ENCODE data around the gene EDAR. TPM values are rescaled to one million over a fixed set of nuclear protein-coding genes. Genes with fewer than 3 reads are reported as not detected.

EDAR gene
- total and polyA plus RNA-seq, 5 donors from 2014 or later: 1.4 to 6.7 (median 3.2) TPM

DNA sequence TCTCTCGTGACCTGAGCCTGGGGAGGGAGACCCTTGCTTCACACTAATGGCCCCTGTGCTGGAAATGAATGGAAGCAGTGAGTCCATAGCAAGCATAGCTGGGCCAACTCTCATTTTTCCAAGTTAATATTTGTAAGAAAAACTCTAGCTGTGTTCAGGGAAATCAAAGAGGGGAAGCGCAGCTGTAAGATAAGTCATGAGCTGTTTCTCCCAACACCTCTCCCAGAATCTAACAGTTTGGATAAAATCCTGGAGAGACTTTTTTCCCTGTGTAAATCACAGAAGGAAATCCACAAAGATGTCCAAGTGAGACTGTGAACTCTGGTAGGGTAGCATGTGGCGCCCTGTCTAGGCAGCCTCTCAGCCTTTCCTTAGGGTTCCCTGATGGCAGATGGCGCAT, 27.2 kb downstream of the EDAR start:
- Mint-ChIP-seq H3K9me3 (no peaks in the 10 kb centered on the region), H3K27me3 (peaks cover 9% of the 10 kb centered on the region), H3K4me1 (peaks cover 10 to 96% (median 33%) of the 10 kb centered on the region in 4 donors), H3K4me3 (peak overlapping the region in 3 of 4 donors; percentile 11 to 56 (median 48)), H3K27ac (peak overlapping the region; percentile 59 to 71 (median 67)), H3K36me3 (peaks cover 6% of the 10 kb centered on the region)
- DNase-seq (no peak), ATAC-seq (ENCODE audit: low read depth in 2 of 2) (no peak)
- Histone ChIP-seq H3K4me1 (ENCODE audit: control insufficient read depth, insufficient read depth, low read length, poor library complexity, severe bottlenecking) (peaks cover 46% of the 10 kb centered on the region), H3K27ac (ENCODE audit: insufficient read depth, low read length, poor library complexity, severe bottlenecking) (no peak overlapping the region), H3K9me3 (ENCODE audit: control insufficient read depth in 2 of 2, low read length in 2 of 2) (no peaks in the 10 kb centered on the region), H3K4me3 (ENCODE audit: low read depth, low read length) (no peak overlapping the region), H3K36me3 (ENCODE audit: control insufficient read depth, insufficient read depth, low read length) (no peaks in the 10 kb centered on the region), H3K27me3 (ENCODE audit: control insufficient read depth, insufficient read depth, low read length) (no peaks in the 10 kb centered on the region)

DNA sequence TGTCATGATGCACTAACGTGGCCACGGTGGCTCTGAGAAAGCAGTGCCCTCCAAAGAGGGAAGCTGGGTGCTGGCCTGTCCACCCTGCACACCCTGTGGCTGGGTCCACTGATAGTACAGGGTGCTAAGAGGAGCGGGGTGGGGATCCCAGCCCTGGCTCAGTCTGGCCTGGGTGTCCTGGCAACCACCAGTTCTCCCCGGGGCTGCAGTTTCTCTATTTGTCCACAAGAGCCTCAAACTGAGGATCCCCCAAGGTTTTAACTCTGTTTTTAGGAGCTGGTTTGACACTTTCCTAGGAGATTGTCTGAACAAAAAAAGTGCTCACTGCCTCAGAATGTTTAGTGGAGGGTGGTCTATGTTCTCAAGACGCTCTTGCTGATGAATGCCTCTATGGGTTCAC, 29.0 kb downstream of the EDAR start:
- peaks cover 9% of the 10 kb centered on the region for H3K36me3 Mint-ChIP-seq
- DNase-seq (no peak), ATAC-seq (ENCODE audit: low read depth in 2 of 2) (no peak)
- Histone ChIP-seq H3K36me3 (ENCODE audit: control insufficient read depth, insufficient read depth, low read length) (no peaks in the 10 kb centered on the region), H3K27me3 (ENCODE audit: control insufficient read depth, insufficient read depth, low read length) (no peaks in the 10 kb centered on the region), H3K9me3 (ENCODE audit: control insufficient read depth in 2 of 2, low read length in 2 of 2) (no peaks in the 10 kb centered on the region), H3K27ac (ENCODE audit: insufficient read depth, low read length, poor library complexity, severe bottlenecking) (no peak overlapping the region), H3K4me3 (ENCODE audit: low read depth, low read length) (no peak overlapping the region), H3K4me1 (ENCODE audit: control insufficient read depth, insufficient read depth, low read length, poor library complexity, severe bottlenecking) (peaks cover 30% of the 10 kb centered on the region)
- H3K27me3 Mint-ChIP-seq: peaks cover 6% of the 10 kb centered on the region
- peaks cover 10 to 86% (median 20%) of the 10 kb centered on the region in 4 donors for H3K4me1 Mint-ChIP-seq
- H3K4me3 Mint-ChIP-seq: peak overlapping the region in 2 of 4 donors; percentile 29 to 34
- no peaks in the 10 kb centered on the region for H3K9me3 Mint-ChIP-seq
- peak overlapping the region; percentile 37 to 62 (median 61) for H3K27ac Mint-ChIP-seq

DNA sequence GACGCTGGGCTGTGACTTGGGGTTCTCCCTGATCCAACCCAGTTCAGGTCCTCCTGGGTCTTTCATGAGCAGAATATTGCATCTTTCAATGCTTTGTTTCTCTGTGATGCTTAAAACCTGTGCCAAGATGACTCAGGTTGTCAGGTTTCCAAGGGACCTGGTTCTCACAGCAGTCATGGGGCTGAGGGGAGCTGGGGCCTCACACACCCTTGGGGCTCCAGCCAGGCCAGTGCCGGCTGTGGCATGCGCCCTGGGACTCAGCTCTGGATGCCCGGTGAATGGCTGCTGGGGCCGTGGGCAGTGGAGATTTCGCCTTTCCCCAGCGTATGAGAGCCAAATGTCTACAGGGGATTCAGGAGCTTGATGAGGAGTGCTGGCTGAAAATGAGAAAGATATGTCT, 29.6 kb downstream of the EDAR start:
- H3K36me3 Mint-ChIP-seq: peaks cover 9% of the 10 kb centered on the region
- Histone ChIP-seq H3K27ac (ENCODE audit: insufficient read depth, low read length, poor library complexity, severe bottlenecking) (no peak overlapping the region), H3K9me3 (ENCODE audit: control insufficient read depth in 2 of 2, low read length in 2 of 2) (no peaks in the 10 kb centered on the region), H3K27me3 (ENCODE audit: control insufficient read depth, insufficient read depth, low read length) (no peaks in the 10 kb centered on the region), H3K36me3 (ENCODE audit: control insufficient read depth, insufficient read depth, low read length) (no peaks in the 10 kb centered on the region), H3K4me3 (ENCODE audit: low read depth, low read length) (no peak overlapping the region), H3K4me1 (ENCODE audit: control insufficient read depth, insufficient read depth, low read length, poor library complexity, severe bottlenecking) (peaks cover 25% of the 10 kb centered on the region)
- H3K27ac Mint-ChIP-seq: peak overlapping the region in 2 of 3 donors; percentile 62 to 86
- H3K4me1 Mint-ChIP-seq: peaks cover 10 to 80% (median 15%) of the 10 kb centered on the region in 4 donors
- H3K4me3 Mint-ChIP-seq: peak overlapping the region in 1 of 4 donors; percentile 81
- ATAC-seq (ENCODE audit: low read depth in 2 of 2): no peak
- peaks cover 6% of the 10 kb centered on the region for H3K27me3 Mint-ChIP-seq
- H3K9me3 Mint-ChIP-seq: peaks cover 0 to 1% (median 0%) of the 10 kb centered on the region in 7 donors
- no peak for DNase-seq

DNA sequence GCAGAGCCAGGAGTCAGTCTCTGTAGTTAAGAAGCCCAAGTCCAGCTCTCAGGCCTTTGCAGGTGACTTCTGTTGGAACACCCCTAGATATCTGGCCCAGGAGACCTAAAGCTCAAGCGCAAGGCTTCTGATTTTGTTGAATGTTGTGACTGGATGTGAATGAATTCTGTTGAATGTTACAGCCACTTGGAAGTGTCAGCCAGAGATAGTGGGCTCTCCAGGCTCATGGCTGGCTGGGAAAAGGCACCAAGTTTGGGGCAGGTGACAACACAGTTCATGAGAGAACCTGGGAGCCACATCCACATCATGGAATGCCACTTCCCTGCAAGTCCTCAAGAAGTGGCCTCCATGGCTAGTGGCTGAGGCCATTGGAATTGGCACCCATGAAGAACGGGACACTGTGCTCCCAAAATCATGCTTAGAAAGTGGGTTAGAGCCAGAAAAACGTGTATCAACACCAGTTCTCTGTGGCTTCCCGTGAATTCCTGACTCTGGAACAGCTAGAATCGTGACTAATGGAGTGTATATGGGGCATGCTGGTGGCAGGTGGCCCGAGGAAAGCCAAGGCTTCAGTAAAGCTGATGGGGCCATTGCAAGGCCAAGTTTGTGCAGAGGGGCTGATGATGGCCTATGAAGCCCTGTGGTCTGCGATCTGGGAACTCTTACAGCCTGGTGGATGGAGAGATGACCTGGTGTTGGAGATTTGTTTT, 30.2 kb downstream of the EDAR start:
- Histone ChIP-seq H3K9me3 (ENCODE audit: control insufficient read depth in 2 of 2, low read length in 2 of 2) (no peaks in the 10 kb centered on the region), H3K4me1 (ENCODE audit: control insufficient read depth, insufficient read depth, low read length, poor library complexity, severe bottlenecking) (peaks cover 21% of the 10 kb centered on the region), H3K4me3 (ENCODE audit: low read depth, low read length) (no peak overlapping the region), H3K27me3 (ENCODE audit: control insufficient read depth, insufficient read depth, low read length) (no peaks in the 10 kb centered on the region), H3K36me3 (ENCODE audit: control insufficient read depth, insufficient read depth, low read length) (no peaks in the 10 kb centered on the region), H3K27ac (ENCODE audit: insufficient read depth, low read length, poor library complexity, severe bottlenecking) (peak overlapping the region; percentile 28)
- peak overlapping the region; percentile 58 to 86 (median 78) for H3K4me3 Mint-ChIP-seq
- ATAC-seq (ENCODE audit: low read depth in 2 of 2) (no peak), DNase-seq (no peak)
- H3K27ac Mint-ChIP-seq: peak overlapping the region; percentile 90 to 99 (median 91)
- H3K9me3 Mint-ChIP-seq: peaks cover 0 to 3% (median 0%) of the 10 kb centered on the region in 7 donors
- H3K36me3 Mint-ChIP-seq: peaks cover 15% of the 10 kb centered on the region
- H3K27me3 Mint-ChIP-seq: peaks cover 6% of the 10 kb centered on the region
- H3K4me1 Mint-ChIP-seq: peaks cover 9 to 74% (median 15%) of the 10 kb centered on the region in 4 donors

DNA sequence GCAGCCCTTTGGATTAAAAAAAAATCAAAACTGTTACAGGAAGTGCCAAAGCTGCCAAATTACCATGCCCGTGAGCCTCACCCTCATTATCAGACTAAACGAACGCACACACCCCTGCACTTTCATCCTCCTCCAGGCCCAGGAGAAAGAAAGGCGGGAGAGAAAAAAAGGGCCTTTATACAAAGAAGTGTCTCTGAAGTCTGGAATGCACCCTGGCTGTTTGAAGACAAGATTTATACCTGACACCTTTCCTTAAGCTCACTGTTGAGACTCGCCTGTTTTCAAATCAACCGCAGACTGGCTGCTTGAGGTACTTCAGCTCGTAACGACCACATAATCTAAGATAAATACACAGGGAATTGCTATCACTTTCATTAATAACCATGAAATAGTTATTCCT, 31.0 kb downstream of the EDAR start:
- no peaks in the 10 kb centered on the region for H3K27me3 ChIP-seq (ENCODE audit: control insufficient read depth, insufficient read depth, low read length)
- Mint-ChIP-seq H3K27me3 (peaks cover 6% of the 10 kb centered on the region), H3K27ac (peak overlapping the region; percentile 90 to 99 (median 91)), H3K36me3 (peaks cover 10% of the 10 kb centered on the region), H3K9me3 (peaks cover 0 to 7% (median 2%) of the 10 kb centered on the region in 7 donors), H3K4me3 (peak overlapping the region; percentile 58 to 86 (median 78)), H3K4me1 (peaks cover 9 to 66% (median 13%) of the 10 kb centered on the region in 4 donors)
- no peak overlapping the region for H3K4me3 ChIP-seq (ENCODE audit: low read depth, low read length)
- H3K36me3 ChIP-seq (ENCODE audit: control insufficient read depth, insufficient read depth, low read length): no peaks in the 10 kb centered on the region
- ATAC-seq (ENCODE audit: low read depth in 2 of 2) (peak; percentile 40 to 67), DNase-seq (peak in 2 of 3 donors; percentile 36 to 37)
- peaks cover 19% of the 10 kb centered on the region for H3K4me1 ChIP-seq (ENCODE audit: control insufficient read depth, insufficient read depth, low read length, poor library complexity, severe bottlenecking)
- peaks cover 0 to under 1% of the 10 kb centered on the region in 2 experiments for H3K9me3 ChIP-seq (ENCODE audit: control insufficient read depth in 2 of 2, low read length in 2 of 2)
- peak overlapping the region; percentile 28 for H3K27ac ChIP-seq (ENCODE audit: insufficient read depth, low read length, poor library complexity, severe bottlenecking)

DNA sequence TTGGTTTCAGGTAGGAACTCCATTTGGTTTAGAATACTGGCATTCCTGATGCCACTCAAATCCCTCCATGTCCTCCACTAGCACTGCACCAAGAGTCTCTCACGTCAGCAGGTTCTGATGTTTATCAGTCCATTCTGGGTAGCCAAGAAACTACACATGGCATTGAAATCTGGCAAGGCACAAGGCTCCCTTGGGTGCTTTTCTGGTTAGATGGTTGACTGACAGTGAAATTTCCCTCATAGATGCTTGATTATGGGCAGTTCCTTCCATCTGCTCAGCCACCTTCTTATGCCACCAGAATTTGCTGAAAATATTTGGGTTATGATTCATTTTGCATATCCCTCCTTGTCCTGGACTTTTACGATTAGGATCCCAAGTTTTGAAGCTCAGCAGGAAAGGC, 32.6 kb downstream of the EDAR start:
- no peaks in the 10 kb centered on the region for H3K27me3 ChIP-seq (ENCODE audit: control insufficient read depth, insufficient read depth, low read length)
- no peak overlapping the region for H3K4me3 Mint-ChIP-seq
- peaks cover 9 to 17% of the 10 kb centered on the region in 2 experiments for H3K9me3 ChIP-seq (ENCODE audit: control insufficient read depth in 2 of 2, low read length in 2 of 2)
- no peak for ATAC-seq (ENCODE audit: low read depth in 2 of 2)
- H3K27ac ChIP-seq (ENCODE audit: insufficient read depth, low read length, poor library complexity, severe bottlenecking): no peak overlapping the region
- peak overlapping the region in 1 of 3 donors; percentile 50 for H3K27ac Mint-ChIP-seq
- H3K4me1 ChIP-seq (ENCODE audit: control insufficient read depth, insufficient read depth, low read length, poor library complexity, severe bottlenecking): peaks cover 19% of the 10 kb centered on the region
- H3K4me3 ChIP-seq (ENCODE audit: low read depth, low read length): no peak overlapping the region
- peaks cover 9 to 53% (median 12%) of the 10 kb centered on the region in 4 donors for H3K4me1 Mint-ChIP-seq
- H3K27me3 Mint-ChIP-seq: peaks cover 18% of the 10 kb centered on the region
- no peaks in the 10 kb centered on the region for H3K36me3 ChIP-seq (ENCODE audit: control insufficient read depth, insufficient read depth, low read length)
- peaks cover 20% of the 10 kb centered on the region for H3K36me3 Mint-ChIP-seq
- DNase-seq: no peak
- H3K9me3 Mint-ChIP-seq: peaks cover 0 to 20% (median 4%) of the 10 kb centered on the region in 7 donors

DNA sequence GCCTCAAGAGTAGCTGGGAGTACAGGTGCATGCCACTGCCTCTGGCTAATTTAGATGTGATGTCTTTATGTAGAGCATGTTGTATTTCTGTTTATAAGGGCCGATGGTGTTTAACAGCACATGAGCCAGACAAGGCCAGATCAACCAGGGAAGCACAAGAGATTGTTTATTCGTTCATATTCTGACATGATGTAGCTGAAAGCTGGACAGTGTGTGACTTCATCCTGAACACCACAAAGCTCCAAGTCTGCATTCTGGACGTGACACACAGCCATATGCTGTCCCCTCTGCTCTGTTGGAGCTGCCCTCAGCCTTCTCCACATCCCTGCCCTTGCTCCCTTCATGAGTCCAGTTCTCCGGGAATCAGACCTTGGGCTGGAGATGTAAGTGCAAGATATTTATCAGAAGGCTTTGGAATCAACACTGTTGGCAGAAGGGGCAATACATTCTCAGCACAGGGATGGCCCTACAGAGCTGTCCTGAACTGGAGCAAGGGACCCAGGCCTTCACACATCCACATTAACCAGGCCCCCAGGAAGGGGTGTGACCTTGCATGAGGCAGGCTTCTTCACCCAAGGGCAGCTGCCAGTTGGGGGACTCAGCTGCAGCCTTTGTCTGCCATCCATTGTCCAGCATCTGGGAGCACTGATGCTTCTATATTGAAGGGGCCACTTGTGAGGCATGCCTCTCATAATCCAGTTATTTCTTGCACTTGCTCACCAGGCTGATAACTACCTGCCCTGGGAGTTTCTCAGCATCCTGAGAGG, 38.5 kb downstream of the EDAR start:
- peaks cover 3 to 39% (median 12%) of the 10 kb centered on the region in 7 donors for H3K9me3 Mint-ChIP-seq
- no peak for DNase-seq
- no peak for ATAC-seq (ENCODE audit: low read depth in 2 of 2)

More for the DNA sequence above, 38.5 kb downstream of the EDAR start:
- Mint-ChIP-seq H3K36me3 (peaks cover 29% of the 10 kb centered on the region), H3K4me3 (no peak overlapping the region), H3K4me1 (peaks cover 0 to 15% (median 1%) of the 10 kb centered on the region in 4 donors), H3K27me3 (peaks cover 17% of the 10 kb centered on the region), H3K27ac (no peak overlapping the region)
- Histone ChIP-seq H3K4me3 (ENCODE audit: low read depth, low read length) (no peak overlapping the region), H3K36me3 (ENCODE audit: control insufficient read depth, insufficient read depth, low read length) (peaks cover 3% of the 10 kb centered on the region), H3K4me1 (ENCODE audit: control insufficient read depth, insufficient read depth, low read length, poor library complexity, severe bottlenecking) (no peaks in the 10 kb centered on the region), H3K9me3 (ENCODE audit: control insufficient read depth in 2 of 2, low read length in 2 of 2) (peaks cover 22 to 41% of the 10 kb centered on the region in 2 experiments), H3K27me3 (ENCODE audit: control insufficient read depth, insufficient read depth, low read length) (no peaks in the 10 kb centered on the region), H3K27ac (ENCODE audit: insufficient read depth, low read length, poor library complexity, severe bottlenecking) (no peak overlapping the region)
